ENCODE data around the gene HYKK. TPM values are rescaled to one million over a fixed set of nuclear protein-coding genes. Genes with fewer than 3 reads are reported as not detected.
"Not testable (repeated sequence)": the region's sequence is repeated elsewhere in the genome, so short reads cannot be mapped to it uniquely, and the experiment has no call there.

The HYKK gene
- total RNA-seq, 2 experiments from 2014 or later = 2.4 to 2.7 TPM

- H3K4me1 Mint-ChIP-seq = peaks cover 41% of the 10 kb centered on the region
- peaks cover 60% of the 10 kb centered on the region for H3K36me3 Mint-ChIP-seq (ENCODE audit: low read depth)
- no peaks in the 10 kb centered on the region for H3K9me3 Mint-ChIP-seq
- DNase-seq = no peak
- ChIA-PET POLR2A (interaction anchor here (1.4 to 5.9 kb wide), 11 partner anchors 8 to 332 kb away, joined by 4 to 56 read pairs (median 10); partner anchors contain the start of genes CHRNA5, IREB2 and MORF4L1), CTCF (interaction anchor here (1.1 to 1.8 kb wide), 2 partner anchors 65 to 119 kb away, joined by 3 to 4 read pairs; no protein-coding TSS in a partner anchor)
- peak overlapping the region; percentile 90 for H3K4me3 Mint-ChIP-seq
- H3K27ac Mint-ChIP-seq = peak overlapping the region; percentile 87
- no peaks in the 10 kb centered on the region for H3K27me3 Mint-ChIP-seq
These were observed 34.3 kb downstream of the HYKK start for GRCh38 chr15:78541744-78542034.

DNA sequence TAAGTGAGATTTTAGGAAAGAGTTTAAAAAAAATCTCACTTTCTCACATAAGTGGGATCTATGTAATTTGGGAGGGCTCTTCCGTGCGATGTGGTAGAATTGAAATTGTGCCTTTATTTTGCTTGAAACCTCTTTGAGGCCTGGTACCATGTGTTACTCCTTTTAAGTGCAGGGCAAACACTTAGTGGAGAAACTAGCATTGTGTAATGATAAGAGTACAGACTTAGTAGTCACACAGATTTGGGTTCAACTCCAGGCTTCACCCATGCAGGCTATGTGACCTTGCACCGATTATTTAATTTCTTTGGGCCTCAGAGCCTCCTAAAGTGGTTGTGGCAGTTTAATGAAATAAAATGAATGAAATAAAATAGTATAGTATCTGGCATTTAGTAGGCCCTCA lies 35.3 kb downstream of the HYKK start:
- peak overlapping the region; percentile 87 for H3K27ac Mint-ChIP-seq
- ChIA-PET CTCF (interaction anchor here (0.7 to 1.8 kb wide), 2 partner anchors 26 to 120 kb away, joined by 3 to 4 read pairs; no protein-coding TSS in a partner anchor), POLR2A (interaction anchor here (5.4 to 5.9 kb wide), 2 partner anchors 23 to 105 kb away, joined by 47 to 56 read pairs; partner anchors contain the start of genes CHRNA5 and IREB2)
- peak overlapping the region; percentile 90 for H3K4me3 Mint-ChIP-seq
- peaks cover 41% of the 10 kb centered on the region for H3K4me1 Mint-ChIP-seq
- DNase-seq = no peak
- no peaks in the 10 kb centered on the region for H3K27me3 Mint-ChIP-seq
- H3K9me3 Mint-ChIP-seq = no peaks in the 10 kb centered on the region
- peaks cover 67% of the 10 kb centered on the region for H3K36me3 Mint-ChIP-seq (ENCODE audit: low read depth)

- H3K27ac Mint-ChIP-seq = no peak overlapping the region
- no peak overlapping the region for H3K4me3 Mint-ChIP-seq
- peaks cover 4% of the 10 kb centered on the region for H3K4me1 Mint-ChIP-seq
- no peak for DNase-seq
- POLR2A ChIA-PET = interaction anchor here (1.4 to 1.8 kb wide), 2 partner anchors 10 to 42 kb away, joined by 4 to 11 read pairs; partner anchors contain the start of genes HYKK and PSMA4
- no peaks in the 10 kb centered on the region for H3K27me3 Mint-ChIP-seq
- CTCF ChIA-PET = no interaction called here
- H3K9me3 Mint-ChIP-seq = no peaks in the 10 kb centered on the region
- peaks cover 49% of the 10 kb centered on the region for H3K36me3 Mint-ChIP-seq (ENCODE audit: low read depth)
These were observed 42.8 kb downstream of the HYKK start for GRCh38 chr15:78550194-78550593.

- Mint-ChIP-seq H3K27ac (no peak overlapping the region), H3K9me3 (no peaks in the 10 kb centered on the region), H3K36me3 (ENCODE audit: low read depth) (peaks cover 43% of the 10 kb centered on the region), H3K27me3 (no peaks in the 10 kb centered on the region), H3K4me3 (no peak overlapping the region), H3K4me1 (no peaks in the 10 kb centered on the region)
- no peak for DNase-seq
- ChIA-PET POLR2A (interaction anchor here (1.4 kb wide), 1 partner anchor 43 kb away, joined by 4 read pairs; the partner anchor contains the start of gene HYKK), CTCF (no interaction called here)
These were observed 43.4 kb downstream of the HYKK start for GRCh38 chr15:78550815-78551214.

DNA sequence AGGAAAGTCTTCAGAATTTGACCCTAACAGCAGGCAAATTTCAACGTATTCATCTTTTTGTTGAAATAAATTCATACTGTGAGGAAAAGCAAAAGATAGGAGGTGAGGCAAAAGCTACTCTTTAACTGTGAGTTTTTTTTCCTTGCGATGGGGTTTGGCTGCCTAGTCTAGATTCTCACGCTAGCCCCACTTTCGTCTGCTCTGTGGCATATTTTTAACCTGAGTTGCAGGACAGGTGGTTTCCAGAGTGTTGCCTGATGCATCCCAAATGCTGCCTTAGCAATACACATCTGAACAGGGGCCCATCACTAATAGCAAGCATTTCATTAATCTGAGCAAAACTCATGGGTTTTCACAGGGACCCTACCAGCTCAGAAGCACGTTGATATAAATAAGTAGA lies 44.5 kb downstream of the HYKK start:
- Mint-ChIP-seq H3K36me3 (ENCODE audit: low read depth) (peaks cover 33% of the 10 kb centered on the region), H3K9me3 (no peaks in the 10 kb centered on the region), H3K4me1 (no peaks in the 10 kb centered on the region), H3K27me3 (no peaks in the 10 kb centered on the region), H3K4me3 (no peak overlapping the region), H3K27ac (no peak overlapping the region)
- ChIA-PET POLR2A (interaction anchor here (2.4 kb wide), 1 partner anchor 11 kb away, joined by 15 read pairs; the partner anchor contains the start of gene PSMA4), CTCF (interaction anchor here (0.7 to 1.6 kb wide), 2 partner anchors 11 to 13 kb away, joined by 3 to 4 read pairs; partner anchors contain the start of gene CHRNA5)
- DNase-seq = no peak

GRCh38 chr15:78552597-78552996 lies 45.2 kb downstream of the HYKK start:
- Mint-ChIP-seq H3K27me3 (no peaks in the 10 kb centered on the region), H3K4me1 (no peaks in the 10 kb centered on the region), H3K27ac (no peak overlapping the region), H3K9me3 (no peaks in the 10 kb centered on the region), H3K4me3 (no peak overlapping the region), H3K36me3 (ENCODE audit: low read depth) (peaks cover 28% of the 10 kb centered on the region)
- POLR2A ChIA-PET = interaction anchor here (2.4 kb wide), 1 partner anchor 12 kb away, joined by 15 read pairs; the partner anchor contains the start of gene PSMA4
- CTCF ChIA-PET = interaction anchor here (1.6 kb wide), 1 partner anchor 13 kb away, joined by 4 read pairs; the partner anchor contains the start of gene CHRNA5
- DNase-seq = no peak

- DNase-seq; H3K36me3 Mint-ChIP-seq (ENCODE audit: low read depth); H3K4me3 Mint-ChIP-seq; H3K4me1 Mint-ChIP-seq; H3K27me3 Mint-ChIP-seq; CTCF ChIA-PET; H3K9me3 Mint-ChIP-seq; H3K27ac Mint-ChIP-seq: not testable (repeated sequence)
- POLR2A ChIA-PET = interaction anchor here (1.7 kb wide), 1 partner anchor 19 kb away, joined by 8 read pairs; no protein-coding TSS in a partner anchor
These were observed 52.8 kb downstream of the HYKK start for GRCh38 chr15:78560201-78560600.

GRCh38 chr15:78561490-78561889 lies 54.1 kb downstream of the HYKK start:
- no peak for DNase-seq
- H3K27ac Mint-ChIP-seq = no peak overlapping the region
- no peak overlapping the region for H3K4me3 Mint-ChIP-seq
- peaks cover 19% of the 10 kb centered on the region for H3K4me1 Mint-ChIP-seq
- H3K27me3 Mint-ChIP-seq = peaks cover 10% of the 10 kb centered on the region
- CTCF ChIA-PET = no interaction called here
- POLR2A ChIA-PET = no interaction called here
- H3K9me3 Mint-ChIP-seq = no peaks in the 10 kb centered on the region
- no peaks in the 10 kb centered on the region for H3K36me3 Mint-ChIP-seq (ENCODE audit: low read depth)

GRCh38 chr15:78563092-78563491 lies 55.7 kb downstream of the HYKK start:
- no peaks in the 10 kb centered on the region for H3K9me3 Mint-ChIP-seq
- peaks cover 19% of the 10 kb centered on the region for H3K27me3 Mint-ChIP-seq
- H3K27ac Mint-ChIP-seq = no peak overlapping the region
- no peak overlapping the region for H3K4me3 Mint-ChIP-seq
- no peaks in the 10 kb centered on the region for H3K36me3 Mint-ChIP-seq (ENCODE audit: low read depth)
- ChIA-PET CTCF (interaction anchor here (0.7 to 1.0 kb wide), 2 partner anchors 11 to 92 kb away, joined by 3 to 4 read pairs; no protein-coding TSS in a partner anchor), POLR2A (interaction anchor here (3.5 kb wide), 1 partner anchor 125 kb away, joined by 16 read pairs; the partner anchor contains the start of gene IREB2)
- no peak for DNase-seq
- H3K4me1 Mint-ChIP-seq = peaks cover 27% of the 10 kb centered on the region

DNA sequence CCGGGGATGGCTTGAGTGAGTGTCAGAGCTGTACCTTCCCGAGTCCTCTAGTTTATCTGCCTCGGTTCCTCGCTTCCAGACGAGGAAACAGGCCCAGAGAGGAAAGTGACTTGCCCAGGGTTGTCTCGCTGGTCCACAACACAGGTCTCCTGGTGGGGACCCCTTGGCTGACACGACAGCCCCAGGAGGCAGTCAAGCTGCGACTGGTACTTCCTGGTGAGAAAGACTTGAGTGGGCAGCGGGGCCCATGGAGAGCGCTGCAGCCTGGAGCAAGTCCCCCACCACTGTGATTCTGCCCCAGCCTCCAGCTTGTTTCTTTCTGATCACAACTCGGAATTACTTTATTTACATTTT lies 57.3 kb downstream of the HYKK start:
- Mint-ChIP-seq H3K27ac (no peak overlapping the region), H3K4me3 (peak overlapping the region; percentile 81), H3K36me3 (ENCODE audit: low read depth) (no peaks in the 10 kb centered on the region), H3K9me3 (no peaks in the 10 kb centered on the region), H3K27me3 (peaks cover 19% of the 10 kb centered on the region), H3K4me1 (peaks cover 27% of the 10 kb centered on the region)
- DNase-seq = no peak
- POLR2A ChIA-PET = interaction anchor here (0.6 to 3.8 kb wide), 5 partner anchors 16 to 379 kb away, joined by 3 to 47 read pairs (median 3); partner anchors contain the start of genes CTSH, HYKK, IREB2 and PSMA4
- CTCF ChIA-PET = interaction anchor here (0.7 to 1.5 kb wide), 4 partner anchors 12 to 176 kb away, joined by 4 read pairs; no protein-coding TSS in a partner anchor

DNA sequence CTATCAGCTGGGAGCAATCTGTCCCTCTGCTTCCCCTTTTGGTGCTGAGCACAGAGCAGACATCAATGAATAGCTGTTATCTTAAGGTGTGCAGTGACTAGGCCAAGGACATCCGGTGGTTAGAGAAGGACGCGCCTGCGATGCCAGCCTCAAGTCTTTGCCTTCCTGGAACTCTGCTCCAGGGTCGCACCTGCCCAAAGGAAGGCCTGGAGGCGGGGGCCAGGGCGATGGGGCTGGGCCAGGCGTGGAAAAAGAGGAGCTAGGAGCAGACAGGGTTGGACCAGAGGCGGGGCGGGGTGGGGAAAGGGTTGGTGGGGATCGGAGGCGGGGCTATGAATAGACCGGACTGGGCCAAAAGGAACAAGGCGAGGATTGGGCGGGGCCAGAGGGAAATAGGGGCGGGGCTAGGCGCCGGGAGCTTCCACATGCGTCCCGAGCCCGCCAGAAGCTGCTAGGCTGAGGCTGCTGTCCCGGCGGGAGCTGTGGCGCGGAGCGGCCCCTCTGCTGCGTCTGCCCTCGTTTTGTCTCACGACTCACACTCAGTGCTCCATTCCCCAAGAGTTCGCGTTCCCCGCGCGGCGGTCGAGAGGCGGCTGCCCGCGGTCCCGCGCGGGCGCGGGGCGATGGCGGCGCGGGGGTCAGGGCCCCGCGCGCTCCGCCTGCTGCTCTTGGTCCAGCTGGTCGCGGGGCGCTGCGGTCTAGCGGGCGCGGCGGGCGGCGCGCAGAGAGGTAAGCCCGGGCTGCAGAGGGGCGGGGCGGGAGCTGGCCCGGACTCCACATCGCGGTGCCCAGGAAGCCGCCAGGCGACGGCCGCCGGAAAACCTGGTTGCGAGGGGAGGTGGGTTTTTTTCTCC lies 57.9 kb downstream of the HYKK start, which contains the start of gene CHRNA5:
CHRNA5 (plus strand) TSS at position 424 of the 854 bp plus-strand sequence; CDS start at position 624, 200 bp downstream.
- Mint-ChIP-seq H3K4me1 (peaks cover 27% of the 10 kb centered on the region), H3K27me3 (peaks cover 19% of the 10 kb centered on the region), H3K9me3 (no peaks in the 10 kb centered on the region), H3K4me3 (peak within 1 kb of the TSS; percentile 81), H3K36me3 (ENCODE audit: low read depth) (no peaks in the 10 kb centered on the region), H3K27ac (peak within 1 kb of the TSS; percentile 45)
- ChIA-PET POLR2A (interaction anchor here (0.6 to 3.8 kb wide), 7 partner anchors 17 to 379 kb away, joined by 3 to 47 read pairs (median 3); partner anchors contain the start of genes CTSH, HYKK, IREB2 and PSMA4), CTCF (interaction anchor here (0.7 to 1.5 kb wide), 5 partner anchors 10 to 175 kb away, joined by 3 to 4 read pairs (median 4); no protein-coding TSS in a partner anchor)
- DNase-seq = peak; percentile 51

DNA sequence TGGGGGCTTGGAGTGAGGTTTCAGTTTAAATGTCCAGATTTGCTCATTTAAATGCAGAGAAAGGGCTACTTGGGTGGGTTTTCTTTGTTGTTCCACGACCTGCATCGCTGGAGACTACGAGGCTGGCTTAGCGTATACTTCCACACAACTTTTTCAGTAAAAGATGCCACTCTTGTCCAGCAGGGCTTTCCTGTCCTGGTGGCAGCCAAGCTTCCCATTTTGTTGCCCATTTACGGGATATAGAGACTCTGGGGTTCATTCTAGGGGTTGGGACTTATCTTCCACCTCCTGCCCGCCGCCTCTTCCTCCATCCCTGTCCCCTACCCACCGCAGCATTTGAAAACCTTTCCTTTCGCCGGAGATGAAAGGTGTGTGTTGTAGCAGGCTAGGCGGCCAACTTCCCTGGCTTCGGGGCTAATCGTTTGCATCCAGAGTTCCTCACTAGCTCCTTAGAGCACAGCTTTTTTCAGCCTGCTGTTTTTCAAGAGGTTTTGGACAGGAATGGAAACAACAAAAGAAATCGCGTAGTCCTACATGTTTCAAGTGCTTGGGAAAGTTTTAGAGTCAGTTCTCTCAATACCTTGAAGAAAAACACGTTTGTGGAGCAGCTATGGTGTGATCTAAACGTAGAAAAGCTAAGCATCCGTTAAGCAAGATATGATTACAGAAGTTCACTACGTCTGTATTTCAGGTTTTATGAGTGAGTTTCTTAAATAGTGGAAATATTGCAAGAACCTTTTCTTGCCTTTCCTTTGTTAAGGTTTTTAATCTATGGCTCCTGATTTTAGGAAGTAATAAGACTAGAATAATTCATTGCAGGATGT lies 58.8 kb downstream of the HYKK start:
- H3K27ac Mint-ChIP-seq = no peak overlapping the region
- H3K4me3 Mint-ChIP-seq = peak overlapping the region; percentile 81
- no peaks in the 10 kb centered on the region for H3K9me3 Mint-ChIP-seq
- ChIA-PET POLR2A (interaction anchor here (0.6 to 3.8 kb wide), 7 partner anchors 11 to 128 kb away, joined by 3 to 47 read pairs (median 3); partner anchors contain the start of genes IREB2 and PSMA4), CTCF (interaction anchor here (0.7 to 1.5 kb wide), 3 partner anchors 9 to 174 kb away, joined by 3 to 4 read pairs (median 4); no protein-coding TSS in a partner anchor)
- peaks cover 19% of the 10 kb centered on the region for H3K27me3 Mint-ChIP-seq
- DNase-seq = no peak
- H3K36me3 Mint-ChIP-seq (ENCODE audit: low read depth) = no peaks in the 10 kb centered on the region
- peaks cover 27% of the 10 kb centered on the region for H3K4me1 Mint-ChIP-seq

Data from activated CD4-positive, alpha-beta memory T cell treated with anti-CD3 and anti-CD28 coated beads, Interleukin-2, amount 10 ng/mL, durations not matched to agents 7 days and 5 days (primary cell).